HEK293 (cell line): ENCODE data around the gene HPSE.

ENCODE experiments used
- BCL11B ChIP-seq: fragments of 450-650 bp; formaldehyde crosslinking; IDR thresholded peaks from 2 replicates; pipeline ENCODE4 v1.5.1; 2016; ENCODE audit warnings: low read depth, missing biosample characterization, missing genetic modification characterization
- FEZF1 ChIP-seq: fragments of 450-650 bp; formaldehyde crosslinking; IDR thresholded peaks from 2 replicates; pipeline ENCODE4 v1.5.1; 2016; ENCODE audit warnings: missing biosample characterization, missing genetic modification characterization
- GFI1B ChIP-seq: fragments of 450-650 bp; formaldehyde crosslinking; IDR thresholded peaks from 2 replicates; pipeline ENCODE4 v1.5.1; 2016; ENCODE audit warnings: missing biosample characterization, missing genetic modification characterization
- KLF9 ChIP-seq: fragments of 450-650 bp; formaldehyde crosslinking; IDR thresholded peaks from 2 replicates; pipeline ENCODE4 v1.5.1; 2016; ENCODE audit warnings: missing biosample characterization, missing genetic modification characterization, low read depth
- SCRT2 ChIP-seq: fragments of 450-650 bp; formaldehyde crosslinking; IDR thresholded peaks from 2 replicates; pipeline ENCODE4 v1.5.1; 2016; ENCODE audit warnings: missing biosample characterization, missing genetic modification characterization
- SP3 ChIP-seq: fragments of 450-650 bp; formaldehyde crosslinking; IDR thresholded peaks from 2 replicates; pipeline ENCODE4 v1.5.1; 2016; ENCODE audit warnings: missing biosample characterization, missing genetic modification characterization
- TCF7L2 ChIP-seq: IDR thresholded peaks from 2 replicates; pipeline ENCODE4 v1.6.1; 2011; ENCODE audit warnings: low read depth, mild to moderate bottlenecking, inconsistent platforms, low read length, moderate library complexity, borderline replicate concordance
- YY2 ChIP-seq: fragments of 450-650 bp; formaldehyde crosslinking; IDR thresholded peaks from 2 replicates; pipeline ENCODE4 v1.5.1; 2016; ENCODE audit warnings: missing biosample characterization, missing genetic modification characterization
- ZBTB48 ChIP-seq: fragments of 450-650 bp; formaldehyde crosslinking; IDR thresholded peaks from 2 replicates; pipeline ENCODE4 v1.5.1; 2016; ENCODE audit warnings: missing biosample characterization, missing genetic modification characterization
- ZFP37 ChIP-seq: fragments of 450-650 bp; formaldehyde crosslinking; IDR thresholded peaks from 2 replicates; pipeline ENCODE4 v1.5.1; 2016; ENCODE audit warnings: missing biosample characterization, missing genetic modification characterization
- ZFP41 ChIP-seq: fragments of 450-650 bp; formaldehyde crosslinking; IDR thresholded peaks from 2 replicates; pipeline ENCODE4 v1.5.1; 2016; ENCODE audit warnings: missing biosample characterization, missing genetic modification characterization, borderline replicate concordance
- ZNF112 ChIP-seq: fragments of 450-650 bp; formaldehyde crosslinking; IDR thresholded peaks from 2 replicates; pipeline ENCODE4 v1.5.0; 2017; ENCODE audit warnings: missing biosample characterization, missing genetic modification characterization
- ZNF121 ChIP-seq: fragments of 450-650 bp; formaldehyde crosslinking; IDR thresholded peaks from 2 replicates; pipeline ENCODE4 v1.5.1; 2016; ENCODE audit warnings: missing biosample characterization, missing genetic modification characterization
- ZNF132 ChIP-seq: fragments of 450-650 bp; formaldehyde crosslinking; IDR thresholded peaks from 2 replicates; pipeline ENCODE4 v1.5.1; 2017; ENCODE audit warnings: missing biosample characterization, missing genetic modification characterization, borderline replicate concordance
- ZNF221 ChIP-seq: fragments of 450-650 bp; formaldehyde crosslinking; IDR thresholded peaks from 2 replicates; pipeline ENCODE4 v1.5.1; 2017; ENCODE audit warnings: missing biosample characterization, missing genetic modification characterization, borderline replicate concordance
- ZNF274 ChIP-seq, 2 experiments: fragments of 200-500 bp in 1 of 2; fragments of 450-650 bp in 1 of 2; sonication (Bioruptor generic) in 1 of 2; formaldehyde crosslinking in 1 of 2; IDR thresholded peaks; 2 replicates each; pipeline versions ENCODE4 v1.5.1 to v1.6.1; 2014 to 2016; ENCODE audit warnings: borderline replicate concordance in 1 of 2, inconsistent platforms in 1 of 2, low read length in 1 of 2, missing biosample characterization in 1 of 2, missing genetic modification characterization in 1 of 2
- ZNF335 ChIP-seq: fragments of 450-650 bp; formaldehyde crosslinking; conservative IDR thresholded peaks from 2 replicates; pipeline ENCODE4 v1.5.1; 2016; ENCODE audit warnings: missing biosample characterization, missing genetic modification characterization
- ZNF37A ChIP-seq: fragments of 450-650 bp; IDR thresholded peaks from 2 replicates; pipeline ENCODE4 v1.5.1; 2018; ENCODE audit warnings: missing biosample characterization, missing genetic modification characterization
- ZNF426 ChIP-seq: fragments of 450-650 bp; formaldehyde crosslinking; IDR thresholded peaks from 2 replicates; pipeline ENCODE4 v1.5.1; 2017; ENCODE audit warnings: missing biosample characterization, missing genetic modification characterization, mild to moderate bottlenecking, inconsistent platforms, moderate library complexity
- ZNF501 ChIP-seq: fragments of 450-650 bp; formaldehyde crosslinking; IDR thresholded peaks from 2 replicates; pipeline ENCODE4 v1.5.1; 2016; ENCODE audit warnings: missing biosample characterization, missing genetic modification characterization
- ZNF624 ChIP-seq: fragments of 450-650 bp; formaldehyde crosslinking; IDR thresholded peaks from 2 replicates; pipeline ENCODE4 v1.5.1; 2017; ENCODE audit warnings: missing biosample characterization, missing genetic modification characterization
- ZNF629 ChIP-seq: fragments of 450-650 bp; formaldehyde crosslinking; IDR thresholded peaks from 2 replicates; pipeline ENCODE4 v1.5.1; 2017; ENCODE audit warnings: missing biosample characterization, missing genetic modification characterization
- ZNF658 ChIP-seq: fragments of 450-650 bp; formaldehyde crosslinking; IDR thresholded peaks from 2 replicates; pipeline ENCODE4; 2016; ENCODE audit warnings: missing biosample characterization, missing genetic modification characterization
- ZNF776 ChIP-seq: fragments of 450-650 bp; formaldehyde crosslinking; IDR thresholded peaks from 2 replicates; pipeline ENCODE4 v1.5.0; 2017; ENCODE audit warnings: missing biosample characterization, missing genetic modification characterization, borderline replicate concordance
- ZSCAN30 ChIP-seq: fragments of 450-650 bp; IDR thresholded peaks from 2 replicates; pipeline ENCODE4 v1.5.1; 2018; ENCODE audit warnings: missing biosample characterization, mild to moderate bottlenecking, missing genetic modification characterization, moderate library complexity
- TF ChIP-seq, protein P1 (sequence below): fragments of 450-650 bp; formaldehyde crosslinking; conservative IDR thresholded peaks from 2 replicates; pipeline ENCODE4 v1.5.1; 2016; ENCODE audit warnings: low read depth, missing biosample characterization, missing genetic modification characterization
- TF ChIP-seq, protein P2 (sequence below): fragments of 450-650 bp; formaldehyde crosslinking; IDR thresholded peaks from 2 replicates; pipeline ENCODE4 v1.5.1; 2016; ENCODE audit warnings: missing biosample characterization, missing genetic modification characterization
- TF ChIP-seq, protein P3 (sequence below): fragments of 450-650 bp; formaldehyde crosslinking; IDR thresholded peaks from 2 replicates; pipeline ENCODE4 v1.5.1; 2016; ENCODE audit warnings: missing biosample characterization, missing genetic modification characterization
- TF ChIP-seq, protein P4 (sequence below): fragments of 450-650 bp; formaldehyde crosslinking; IDR thresholded peaks from 2 replicates; pipeline ENCODE4 v1.5.1; 2016; ENCODE audit warnings: missing biosample characterization, missing genetic modification characterization

Gene HPSE

DNA sequence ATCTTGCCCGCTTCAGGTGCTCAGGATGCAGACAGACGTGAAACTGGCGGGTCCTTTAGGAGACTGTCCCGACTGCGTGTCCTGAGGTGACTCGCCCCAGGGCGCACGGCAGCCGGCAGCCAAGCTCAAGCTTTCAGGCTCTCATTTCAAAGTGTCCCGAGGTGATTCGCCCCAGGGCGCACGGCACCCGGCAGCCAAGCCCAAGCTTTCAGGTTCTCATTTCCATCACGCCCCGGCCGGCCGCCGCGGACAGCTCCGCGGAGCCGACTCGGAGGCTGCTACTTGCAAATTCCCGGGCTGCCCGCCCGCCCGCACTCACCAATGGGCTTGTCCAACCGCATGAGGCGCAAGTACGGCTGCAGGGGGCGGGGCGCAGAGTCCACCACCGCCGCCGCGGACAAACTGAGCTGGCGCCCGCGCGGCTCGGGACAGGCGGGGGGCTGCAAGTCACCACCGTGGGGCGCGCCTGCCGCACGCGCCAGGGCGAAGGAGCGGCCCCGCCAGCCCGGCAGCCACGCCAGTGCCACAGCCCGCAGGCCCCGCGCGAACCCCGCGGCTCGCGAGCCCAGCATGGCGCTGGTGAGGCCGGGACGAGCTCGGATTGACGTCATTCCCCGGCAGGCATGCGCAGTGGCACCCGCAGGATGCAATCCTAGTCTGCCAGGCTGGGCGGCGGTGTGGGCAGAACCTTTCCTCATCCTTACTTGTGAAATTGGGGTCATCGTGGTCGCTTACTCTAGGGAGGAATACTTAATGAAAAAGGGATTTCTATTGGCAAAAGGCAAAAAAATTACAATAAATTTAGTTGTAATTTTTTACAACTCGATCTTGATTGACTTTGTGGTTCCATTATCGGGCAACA is 50.2 kb downstream of the HPSE start, which contains the start of gene COQ2 (continued):
- TF ChIP-seq, protein P1, sequence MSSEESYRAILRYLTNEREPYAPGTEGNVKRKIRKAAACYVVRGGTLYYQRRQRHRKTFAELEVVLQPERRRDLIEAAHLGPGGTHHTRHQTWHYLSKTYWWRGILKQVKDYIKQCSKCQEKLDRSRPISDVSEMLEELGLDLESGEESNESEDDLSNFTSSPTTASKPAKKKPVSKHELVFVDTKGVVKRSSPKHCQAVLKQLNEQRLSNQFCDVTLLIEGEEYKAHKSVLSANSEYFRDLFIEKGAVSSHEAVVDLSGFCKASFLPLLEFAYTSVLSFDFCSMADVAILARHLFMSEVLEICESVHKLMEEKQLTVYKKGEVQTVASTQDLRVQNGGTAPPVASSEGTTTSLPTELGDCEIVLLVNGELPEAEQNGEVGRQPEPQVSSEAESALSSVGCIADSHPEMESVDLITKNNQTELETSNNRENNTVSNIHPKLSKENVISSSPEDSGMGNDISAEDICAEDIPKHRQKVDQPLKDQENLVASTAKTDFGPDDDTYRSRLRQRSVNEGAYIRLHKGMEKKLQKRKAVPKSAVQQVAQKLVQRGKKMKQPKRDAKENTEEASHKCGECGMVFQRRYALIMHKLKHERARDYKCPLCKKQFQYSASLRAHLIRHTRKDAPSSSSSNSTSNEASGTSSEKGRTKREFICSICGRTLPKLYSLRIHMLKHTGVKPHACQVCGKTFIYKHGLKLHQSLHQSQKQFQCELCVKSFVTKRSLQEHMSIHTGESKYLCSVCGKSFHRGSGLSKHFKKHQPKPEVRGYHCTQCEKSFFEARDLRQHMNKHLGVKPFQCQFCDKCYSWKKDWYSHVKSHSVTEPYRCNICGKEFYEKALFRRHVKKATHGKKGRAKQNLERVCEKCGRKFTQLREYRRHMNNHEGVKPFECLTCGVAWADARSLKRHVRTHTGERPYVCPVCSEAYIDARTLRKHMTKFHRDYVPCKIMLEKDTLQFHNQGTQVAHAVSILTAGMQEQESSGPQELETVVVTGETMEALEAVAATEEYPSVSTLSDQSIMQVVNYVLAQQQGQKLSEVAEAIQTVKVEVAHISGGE (tag by site-specific recombination) = 0 out of 2 replicates have a peak, but pooled peaks have one; percentile 28
- TF ChIP-seq, protein P2, sequence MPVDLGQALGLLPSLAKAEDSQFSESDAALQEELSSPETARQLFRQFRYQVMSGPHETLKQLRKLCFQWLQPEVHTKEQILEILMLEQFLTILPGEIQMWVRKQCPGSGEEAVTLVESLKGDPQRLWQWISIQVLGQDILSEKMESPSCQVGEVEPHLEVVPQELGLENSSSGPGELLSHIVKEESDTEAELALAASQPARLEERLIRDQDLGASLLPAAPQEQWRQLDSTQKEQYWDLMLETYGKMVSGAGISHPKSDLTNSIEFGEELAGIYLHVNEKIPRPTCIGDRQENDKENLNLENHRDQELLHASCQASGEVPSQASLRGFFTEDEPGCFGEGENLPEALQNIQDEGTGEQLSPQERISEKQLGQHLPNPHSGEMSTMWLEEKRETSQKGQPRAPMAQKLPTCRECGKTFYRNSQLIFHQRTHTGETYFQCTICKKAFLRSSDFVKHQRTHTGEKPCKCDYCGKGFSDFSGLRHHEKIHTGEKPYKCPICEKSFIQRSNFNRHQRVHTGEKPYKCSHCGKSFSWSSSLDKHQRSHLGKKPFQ (tag by site-specific recombination) = no peak
- TF ChIP-seq KLF9 (tag by site-specific recombination) (peak; percentile 51; the same call in 1 of the 2 replicates), SP3 (tag by site-specific recombination) (0 out of 2 replicates have a peak, but pooled peaks have one; percentile 21), ZFP37 (tag by site-specific recombination) (no peak), ZNF274 (IDR thresholded peaks at IDR 0.05; ENCODE audit: low read length) (no peak), ZNF274 (tag by site-specific recombination; IDR thresholded peaks at IDR 0.05; ENCODE audit: borderline replicate concordance) (no peak), ZNF629 (tag by site-specific recombination) (peak; percentile 55), SCRT2 (tag by site-specific recombination) (no peak), YY2 (tag by site-specific recombination) (no peak), ZNF426 (tag by site-specific recombination) (no peak), TCF7L2 (no peak), ZNF112 (tag by site-specific recombination) (no peak), ZNF658 (tag by site-specific recombination) (no peak), ZNF121 (no peak), ZNF221 (tag by site-specific recombination) (no peak), ZBTB48 (tag by site-specific recombination) (no peak), ZNF37A (tag by site-specific recombination) (no peak), ZNF776 (tag by site-specific recombination) (no peak), ZNF624 (tag by site-specific recombination) (no peak), GFI1B (no peak), ZFP41 (tag by site-specific recombination) (no peak), FEZF1 (tag by site-specific recombination) (no peak), ZNF132 (tag by site-specific recombination) (no peak), BCL11B (tag by site-specific recombination) (no peak), ZSCAN30 (tag by site-specific recombination) (0 out of 2 replicates have a peak, but pooled peaks have one; percentile 50), ZNF501 (tag by site-specific recombination) (peak; percentile 23; the same call in 1 of the 2 replicates), ZNF335 (peak; percentile 91)
- TF ChIP-seq, protein P3, sequence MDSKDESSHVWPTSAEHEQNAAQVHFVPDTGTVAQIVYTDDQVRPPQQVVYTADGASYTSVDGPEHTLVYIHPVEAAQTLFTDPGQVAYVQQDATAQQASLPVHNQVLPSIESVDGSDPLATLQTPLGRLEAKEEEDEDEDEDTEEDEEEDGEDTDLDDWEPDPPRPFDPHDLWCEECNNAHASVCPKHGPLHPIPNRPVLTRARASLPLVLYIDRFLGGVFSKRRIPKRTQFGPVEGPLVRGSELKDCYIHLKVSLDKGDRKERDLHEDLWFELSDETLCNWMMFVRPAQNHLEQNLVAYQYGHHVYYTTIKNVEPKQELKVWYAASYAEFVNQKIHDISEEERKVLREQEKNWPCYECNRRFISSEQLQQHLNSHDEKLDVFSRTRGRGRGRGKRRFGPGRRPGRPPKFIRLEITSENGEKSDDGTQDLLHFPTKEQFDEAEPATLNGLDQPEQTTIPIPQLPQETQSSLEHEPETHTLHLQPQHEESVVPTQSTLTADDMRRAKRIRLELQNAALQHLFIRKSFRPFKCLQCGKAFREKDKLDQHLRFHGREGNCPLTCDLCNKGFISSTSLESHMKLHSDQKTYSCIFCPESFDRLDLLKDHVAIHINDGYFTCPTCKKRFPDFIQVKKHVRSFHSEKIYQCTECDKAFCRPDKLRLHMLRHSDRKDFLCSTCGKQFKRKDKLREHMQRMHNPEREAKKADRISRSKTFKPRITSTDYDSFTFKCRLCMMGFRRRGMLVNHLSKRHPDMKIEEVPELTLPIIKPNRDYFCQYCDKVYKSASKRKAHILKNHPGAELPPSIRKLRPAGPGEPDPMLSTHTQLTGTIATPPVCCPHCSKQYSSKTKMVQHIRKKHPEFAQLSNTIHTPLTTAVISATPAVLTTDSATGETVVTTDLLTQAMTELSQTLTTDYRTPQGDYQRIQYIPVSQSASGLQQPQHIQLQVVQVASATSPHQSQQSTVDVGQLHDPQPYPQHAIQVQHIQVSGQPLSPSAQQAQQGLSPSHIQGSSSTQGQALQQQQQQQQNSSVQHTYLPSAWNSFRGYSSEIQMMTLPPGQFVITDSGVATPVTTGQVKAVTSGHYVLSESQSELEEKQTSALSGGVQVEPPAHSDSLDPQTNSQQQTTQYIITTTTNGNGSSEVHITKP (tag by site-specific recombination) = peak; percentile 88
- TF ChIP-seq, protein P4, sequence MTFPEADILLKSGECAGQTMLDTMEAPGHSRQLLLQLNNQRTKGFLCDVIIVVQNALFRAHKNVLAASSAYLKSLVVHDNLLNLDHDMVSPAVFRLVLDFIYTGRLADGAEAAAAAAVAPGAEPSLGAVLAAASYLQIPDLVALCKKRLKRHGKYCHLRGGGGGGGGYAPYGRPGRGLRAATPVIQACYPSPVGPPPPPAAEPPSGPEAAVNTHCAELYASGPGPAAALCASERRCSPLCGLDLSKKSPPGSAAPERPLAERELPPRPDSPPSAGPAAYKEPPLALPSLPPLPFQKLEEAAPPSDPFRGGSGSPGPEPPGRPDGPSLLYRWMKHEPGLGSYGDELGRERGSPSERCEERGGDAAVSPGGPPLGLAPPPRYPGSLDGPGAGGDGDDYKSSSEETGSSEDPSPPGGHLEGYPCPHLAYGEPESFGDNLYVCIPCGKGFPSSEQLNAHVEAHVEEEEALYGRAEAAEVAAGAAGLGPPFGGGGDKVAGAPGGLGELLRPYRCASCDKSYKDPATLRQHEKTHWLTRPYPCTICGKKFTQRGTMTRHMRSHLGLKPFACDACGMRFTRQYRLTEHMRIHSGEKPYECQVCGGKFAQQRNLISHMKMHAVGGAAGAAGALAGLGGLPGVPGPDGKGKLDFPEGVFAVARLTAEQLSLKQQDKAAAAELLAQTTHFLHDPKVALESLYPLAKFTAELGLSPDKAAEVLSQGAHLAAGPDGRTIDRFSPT (tag by site-specific recombination) = peak; percentile 93
